ENCODE results near the gene PRR14L. TPM values are rescaled to one million over a fixed set of nuclear protein-coding genes. Genes with fewer than 3 reads are reported as not detected.
A peak's percentile ranks its signal among the peaks of the same experiment; 100 is the strongest.

PRR14L gene
- total and polyA plus RNA-seq, 2 of the 13 experiments (the other 11 are each of a cell fraction or from before 2014, with no cell fraction given) = 6.6 to 16.5 TPM

- TF ChIP-seq ZNF83 (CRISPR knock-in tag; IDR thresholded peaks at IDR 0.05; ENCODE audit: borderline replicate concordance) (no peak), ZNF431 (CRISPR knock-in tag; IDR thresholded peaks at IDR 0.05; ENCODE audit: borderline replicate concordance, low read depth) (peak; percentile 63; the same call in 1 of the 2 replicates), DNMT1 (CRISPR knock-in tag; IDR thresholded peaks at IDR 0.05) (peak; percentile 87), ZBTB14 (CRISPR knock-in tag; IDR thresholded peaks at IDR 0.05) (peak; percentile 84), SP4 (CRISPR knock-in tag; IDR thresholded peaks at IDR 0.05) (peak; percentile 84; the same call in 1 of the 2 replicates), DDIT3 (CRISPR knock-in tag; IDR thresholded peaks at IDR 0.05) (0 out of 2 replicates have a peak, but pooled peaks have one; percentile 44), NBN (conservative IDR thresholded peaks at IDR 0.05) (no peak), U2AF1 (optimal IDR thresholded peaks at IDR 0.05; ENCODE audit: low read depth, low read length) (no peak), YEATS4 (CRISPR knock-in tag; IDR thresholded peaks at IDR 0.05; ENCODE audit: borderline replicate concordance) (peak; percentile 93), RNF2 (conservative IDR thresholded peaks at IDR 0.05; ENCODE audit: low read depth) (no peak), KDM5B (CRISPR knock-in tag; IDR thresholded peaks at IDR 0.05; ENCODE audit: borderline replicate concordance) (peak; percentile 92; the same call in 1 of the 2 replicates), THAP11 (CRISPR knock-in tag; IDR thresholded peaks at IDR 0.05) (peak; percentile 93), SRF (IDR thresholded peaks at IDR 0.05; ENCODE audit: low read depth, low read length) (no peak), SRSF1 (optimal IDR thresholded peaks at IDR 0.05; ENCODE audit: low read depth, low read length) (peak; percentile 100), ZBED4 (CRISPR knock-in tag; IDR thresholded peaks at IDR 0.05; ENCODE audit: borderline replicate concordance) (peak; percentile 57; the same call in 1 of the 2 replicates), PHF21A (CRISPR knock-in tag; IDR thresholded peaks at IDR 0.05) (peak; percentile 46; the same call in 1 of the 2 replicates), CHCHD3 (CRISPR knock-in tag; IDR thresholded peaks at IDR 0.05) (peak; percentile 34; the same call in 1 of the 2 replicates)
- TF ChIP-seq, protein P1, sequence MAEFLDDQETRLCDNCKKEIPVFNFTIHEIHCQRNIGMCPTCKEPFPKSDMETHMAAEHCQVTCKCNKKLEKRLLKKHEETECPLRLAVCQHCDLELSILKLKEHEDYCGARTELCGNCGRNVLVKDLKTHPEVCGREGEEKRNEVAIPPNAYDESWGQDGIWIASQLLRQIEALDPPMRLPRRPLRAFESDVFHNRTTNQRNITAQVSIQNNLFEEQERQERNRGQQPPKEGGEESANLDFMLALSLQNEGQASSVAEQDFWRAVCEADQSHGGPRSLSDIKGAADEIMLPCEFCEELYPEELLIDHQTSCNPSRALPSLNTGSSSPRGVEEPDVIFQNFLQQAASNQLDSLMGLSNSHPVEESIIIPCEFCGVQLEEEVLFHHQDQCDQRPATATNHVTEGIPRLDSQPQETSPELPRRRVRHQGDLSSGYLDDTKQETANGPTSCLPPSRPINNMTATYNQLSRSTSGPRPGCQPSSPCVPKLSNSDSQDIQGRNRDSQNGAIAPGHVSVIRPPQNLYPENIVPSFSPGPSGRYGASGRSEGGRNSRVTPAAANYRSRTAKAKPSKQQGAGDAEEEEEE (CRISPR knock-in tag; IDR thresholded peaks at IDR 0.05; ENCODE audit: borderline replicate concordance) = peak; percentile 36; the same call in 1 of the 2 replicates
- TF ChIP-seq, protein P2, sequence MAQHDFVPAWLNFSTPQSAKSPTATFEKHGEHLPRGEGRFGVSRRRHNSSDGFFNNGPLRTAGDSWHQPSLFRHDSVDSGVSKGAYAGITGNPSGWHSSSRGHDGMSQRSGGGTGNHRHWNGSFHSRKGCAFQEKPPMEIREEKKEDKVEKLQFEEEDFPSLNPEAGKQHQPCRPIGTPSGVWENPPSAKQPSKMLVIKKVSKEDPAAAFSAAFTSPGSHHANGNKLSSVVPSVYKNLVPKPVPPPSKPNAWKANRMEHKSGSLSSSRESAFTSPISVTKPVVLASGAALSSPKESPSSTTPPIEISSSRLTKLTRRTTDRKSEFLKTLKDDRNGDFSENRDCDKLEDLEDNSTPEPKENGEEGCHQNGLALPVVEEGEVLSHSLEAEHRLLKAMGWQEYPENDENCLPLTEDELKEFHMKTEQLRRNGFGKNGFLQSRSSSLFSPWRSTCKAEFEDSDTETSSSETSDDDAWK (CRISPR knock-in tag; IDR thresholded peaks at IDR 0.05) = no peak
- TF ChIP-seq, protein P3, sequence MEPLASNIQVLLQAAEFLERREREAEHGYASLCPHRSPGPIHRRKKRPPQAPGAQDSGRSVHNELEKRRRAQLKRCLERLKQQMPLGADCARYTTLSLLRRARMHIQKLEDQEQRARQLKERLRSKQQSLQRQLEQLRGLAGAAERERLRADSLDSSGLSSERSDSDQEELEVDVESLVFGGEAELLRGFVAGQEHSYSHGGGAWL (CRISPR knock-in tag; IDR thresholded peaks at IDR 0.05) = peak; percentile 86
Measured at GRCh38 chr22:31749636-31750364, at the start of gene PRR14L (continued).

Data from HepG2 (cell line).